Measurements from ENCODE around the gene LSAMP. TPM values are rescaled to one million over a fixed set of nuclear protein-coding genes. Genes with fewer than 3 reads are reported as not detected.

LSAMP gene
- total RNA-seq, 4 donors from 2014 or later, result 1.3 to 8.3 (median 1.8) TPM

DNA sequence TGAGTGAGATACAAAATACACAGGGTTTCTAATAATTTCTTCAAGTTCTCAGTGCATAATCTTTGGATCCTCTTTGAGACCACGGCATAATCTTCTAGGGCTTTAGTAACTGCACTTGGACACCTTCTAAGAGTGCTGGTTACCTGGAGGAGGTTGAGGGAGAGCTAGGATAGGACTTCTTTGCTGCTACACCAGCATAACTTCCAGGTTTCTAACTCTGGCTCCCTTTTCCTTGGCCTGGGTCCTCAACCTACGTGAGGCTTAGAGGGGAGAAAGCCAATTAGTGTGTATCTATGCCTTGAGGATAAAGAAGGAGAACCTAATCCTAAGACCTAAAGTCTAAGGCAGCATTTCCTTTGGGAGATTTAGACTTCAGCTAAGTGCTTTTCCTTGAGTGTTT lies 184.8 kb downstream of the LSAMP start:
- no peak for DNase-seq
- TF ChIP-seq, protein P1, sequence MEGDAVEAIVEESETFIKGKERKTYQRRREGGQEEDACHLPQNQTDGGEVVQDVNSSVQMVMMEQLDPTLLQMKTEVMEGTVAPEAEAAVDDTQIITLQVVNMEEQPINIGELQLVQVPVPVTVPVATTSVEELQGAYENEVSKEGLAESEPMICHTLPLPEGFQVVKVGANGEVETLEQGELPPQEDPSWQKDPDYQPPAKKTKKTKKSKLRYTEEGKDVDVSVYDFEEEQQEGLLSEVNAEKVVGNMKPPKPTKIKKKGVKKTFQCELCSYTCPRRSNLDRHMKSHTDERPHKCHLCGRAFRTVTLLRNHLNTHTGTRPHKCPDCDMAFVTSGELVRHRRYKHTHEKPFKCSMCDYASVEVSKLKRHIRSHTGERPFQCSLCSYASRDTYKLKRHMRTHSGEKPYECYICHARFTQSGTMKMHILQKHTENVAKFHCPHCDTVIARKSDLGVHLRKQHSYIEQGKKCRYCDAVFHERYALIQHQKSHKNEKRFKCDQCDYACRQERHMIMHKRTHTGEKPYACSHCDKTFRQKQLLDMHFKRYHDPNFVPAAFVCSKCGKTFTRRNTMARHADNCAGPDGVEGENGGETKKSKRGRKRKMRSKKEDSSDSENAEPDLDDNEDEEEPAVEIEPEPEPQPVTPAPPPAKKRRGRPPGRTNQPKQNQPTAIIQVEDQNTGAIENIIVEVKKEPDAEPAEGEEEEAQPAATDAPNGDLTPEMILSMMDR (IDR thresholded peaks at IDR 0.05), result no peak
- no peak for TF ChIP-seq POLR2A (IDR thresholded peaks at IDR 0.05)
- Histone ChIP-seq H3K4me3 (no peak overlapping the region), H3K27me3 (no peaks in the 10 kb centered on the region), H3K4me1 (no peaks in the 10 kb centered on the region), H3K27ac (no peak overlapping the region), H3K9me3 (no peaks in the 10 kb centered on the region), H3K36me3 (no peaks in the 10 kb centered on the region)

DNA sequence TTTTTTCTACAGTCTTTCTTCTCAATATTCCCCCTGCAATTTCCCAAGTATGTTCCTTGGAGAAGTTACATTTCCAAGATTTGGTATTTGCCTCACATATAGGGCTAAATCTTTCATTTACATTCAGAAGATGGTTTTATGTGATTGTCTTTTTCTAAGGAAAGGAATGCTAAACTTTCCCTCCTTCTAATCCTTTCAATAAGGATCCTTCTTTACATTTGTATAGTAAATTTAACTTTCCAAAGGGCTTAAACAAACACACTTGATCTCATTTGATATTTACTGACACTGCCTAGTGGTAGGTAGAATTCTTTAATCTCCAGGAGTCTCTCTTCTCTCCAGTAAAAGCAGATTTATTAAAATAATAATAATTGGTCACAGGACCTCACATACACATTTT lies 185.3 kb downstream of the LSAMP start:
- no peak for DNase-seq
- Histone ChIP-seq H3K4me1 (no peaks in the 10 kb centered on the region), H3K27me3 (no peaks in the 10 kb centered on the region), H3K27ac (no peak overlapping the region), H3K36me3 (no peaks in the 10 kb centered on the region), H3K9me3 (no peaks in the 10 kb centered on the region), H3K4me3 (no peak overlapping the region)
- no peak for TF ChIP-seq POLR2A (IDR thresholded peaks at IDR 0.05)

DNA sequence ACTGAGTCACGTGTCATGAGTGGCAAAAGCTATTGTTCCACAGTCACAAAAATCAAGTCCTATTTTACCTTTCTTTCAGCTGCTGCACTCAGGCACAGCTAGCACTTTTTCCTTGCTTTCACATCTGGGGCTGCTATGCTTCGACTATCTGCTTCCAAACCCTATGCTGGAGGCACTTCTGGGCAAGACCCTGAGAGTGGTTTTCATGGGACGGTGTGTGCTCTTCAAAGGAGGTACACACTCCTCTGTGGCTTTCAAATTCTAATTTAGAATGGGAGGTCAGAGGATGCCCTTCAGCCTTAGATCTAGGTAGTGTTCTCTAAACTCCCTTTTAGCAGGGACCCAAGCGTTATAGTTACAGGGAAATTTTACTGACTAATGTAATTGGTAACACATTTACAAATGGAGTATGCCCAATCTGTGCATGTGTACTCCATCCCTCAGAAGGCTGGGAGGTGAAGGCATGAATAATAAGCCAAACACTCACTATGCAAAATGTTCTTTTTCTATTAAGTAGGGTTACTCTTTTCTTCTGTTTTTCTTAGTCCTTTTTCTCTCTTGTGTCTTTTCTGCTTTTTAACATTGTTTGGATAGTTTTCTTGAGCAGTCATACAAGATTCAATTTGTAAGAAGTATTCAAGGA lies 188.3 kb downstream of the LSAMP start:
- H3K9me3 ChIP-seq, result no peaks in the 10 kb centered on the region
- no peaks in the 10 kb centered on the region for H3K27me3 ChIP-seq
- H3K27ac ChIP-seq, result no peak overlapping the region
- H3K4me3 ChIP-seq, result no peak overlapping the region
- TF ChIP-seq, protein P1 (IDR thresholded peaks at IDR 0.05), result no peak
- TF ChIP-seq POLR2A (IDR thresholded peaks at IDR 0.05), result no peak
- no peaks in the 10 kb centered on the region for H3K36me3 ChIP-seq
- no peaks in the 10 kb centered on the region for H3K4me1 ChIP-seq
- no peak for DNase-seq

DNA sequence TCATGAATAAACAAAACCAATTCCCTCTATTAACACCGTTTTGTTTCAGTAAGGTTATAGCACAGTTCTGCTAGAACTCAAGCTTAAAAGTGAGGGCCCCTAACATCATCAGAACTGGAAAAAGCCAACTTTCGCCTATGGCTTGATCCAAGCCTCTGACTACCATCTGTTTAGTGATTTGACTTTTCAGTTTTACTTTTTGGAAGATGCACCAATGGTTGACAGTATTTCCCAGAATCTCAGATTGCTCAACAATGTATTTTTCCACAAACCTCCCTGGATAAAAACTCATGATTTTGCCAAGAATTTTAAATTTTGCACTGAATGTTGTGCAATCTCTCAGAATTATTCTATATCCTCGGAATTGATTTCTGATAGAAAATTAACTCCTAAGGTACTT lies 190.7 kb downstream of the LSAMP start:
- Histone ChIP-seq H3K27ac (no peak overlapping the region), H3K4me1 (no peaks in the 10 kb centered on the region), H3K27me3 (no peaks in the 10 kb centered on the region), H3K36me3 (no peaks in the 10 kb centered on the region), H3K9me3 (no peaks in the 10 kb centered on the region), H3K4me3 (no peak overlapping the region)
- no peak for DNase-seq
- TF ChIP-seq, protein P1 (IDR thresholded peaks at IDR 0.05), result no peak
- TF ChIP-seq POLR2A (IDR thresholded peaks at IDR 0.05), result no peak

DNA sequence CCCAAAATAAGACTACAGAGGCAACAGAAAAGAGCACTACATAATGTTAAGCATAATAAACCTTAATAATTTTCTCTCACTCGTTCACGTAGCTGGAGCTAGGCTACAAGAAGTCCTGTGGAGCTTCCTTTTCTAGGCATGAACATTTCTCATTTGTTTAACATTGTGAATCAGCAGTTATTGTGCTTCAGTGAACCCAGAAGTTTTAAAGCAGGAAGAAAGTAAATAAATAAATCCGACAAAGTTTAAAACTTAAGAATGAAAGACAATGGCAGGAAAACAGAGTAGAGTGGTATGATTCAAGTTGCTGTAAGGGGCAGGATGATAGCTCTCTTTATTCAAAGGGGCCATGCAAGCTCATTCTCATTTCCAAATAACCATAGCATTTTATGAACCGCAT lies 191.8 kb downstream of the LSAMP start:
- H3K27me3 ChIP-seq, result no peaks in the 10 kb centered on the region
- DNase-seq, result no peak
- no peak for TF ChIP-seq POLR2A (IDR thresholded peaks at IDR 0.05)
- TF ChIP-seq, protein P1 (IDR thresholded peaks at IDR 0.05), result no peak

DNA sequence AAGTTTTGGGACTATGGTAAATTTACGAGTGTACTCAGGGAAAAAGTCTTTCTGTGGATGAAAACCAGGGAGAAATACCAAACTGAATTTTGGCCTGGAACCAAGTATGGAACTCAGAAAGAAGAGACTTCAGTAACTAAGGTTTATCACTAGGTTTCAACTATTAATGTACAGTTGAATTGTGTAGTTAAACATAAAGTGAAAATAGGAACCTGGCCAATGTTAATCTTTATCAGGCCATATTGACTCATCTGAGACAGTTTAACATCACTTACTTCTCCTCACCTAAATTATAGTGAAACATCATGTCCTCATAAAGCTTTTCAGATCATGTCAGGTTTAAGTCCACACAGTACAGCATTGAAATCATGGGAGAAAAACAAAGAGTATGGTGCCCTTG lies 197.7 kb downstream of the LSAMP start:
- Histone ChIP-seq H3K27me3 (no peaks in the 10 kb centered on the region), H3K4me1 (no peaks in the 10 kb centered on the region), H3K4me3 (no peak overlapping the region), H3K27ac (no peak overlapping the region), H3K36me3 (no peaks in the 10 kb centered on the region), H3K9me3 (no peaks in the 10 kb centered on the region)
- DNase-seq, result no peak
- TF ChIP-seq, protein P1 (IDR thresholded peaks at IDR 0.05), result no peak
- no peak for TF ChIP-seq POLR2A (IDR thresholded peaks at IDR 0.05)

More for the DNA sequence above, 191.8 kb downstream of the LSAMP start:
- no peaks in the 10 kb centered on the region for H3K4me1 ChIP-seq
- H3K27ac ChIP-seq, result no peak overlapping the region
- no peaks in the 10 kb centered on the region for H3K9me3 ChIP-seq
- no peaks in the 10 kb centered on the region for H3K36me3 ChIP-seq
- no peak overlapping the region for H3K4me3 ChIP-seq
